Measurements from ENCODE around the gene COPZ2. TPM values are rescaled to one million over a fixed set of nuclear protein-coding genes. Genes with fewer than 3 reads are reported as not detected.

COPZ2 gene
- total RNA-seq, 1 experiment from 2014 or later: 1.2 TPM

GRCh38 chr17:48031966-48032365 lies 5.6 kb downstream of the COPZ2 start:
- Mint-ChIP-seq H3K27me3 (ENCODE audit: unreplicated experiment) (peaks cover 70% of the 10 kb centered on the region), H3K4me1 (ENCODE audit: low read depth, unreplicated experiment) (peaks cover 9% of the 10 kb centered on the region), H3K36me3 (ENCODE audit: insufficient read depth, unreplicated experiment) (peaks cover under 1% of the 10 kb centered on the region), H3K9me3 (ENCODE audit: low read depth, unreplicated experiment) (no peaks in the 10 kb centered on the region), H3K4me3 (ENCODE audit: low read depth, unreplicated experiment) (no peak overlapping the region), H3K27ac (ENCODE audit: unreplicated experiment) (no peak overlapping the region)
- DNase-seq: no peak
- no TSS peak for BruUV-seq (replicated peaks)
- CTCF ChIA-PET: interaction anchor here (0.7 to 1.4 kb wide), 3 partner anchors 56 to 96 kb away, joined by 3 to 4 read pairs (median 3); no protein-coding TSS in a partner anchor
- no peak for TF ChIP-seq CTCF (IDR thresholded peaks at IDR 0.05; ENCODE audit: unreplicated experiment)
- intact Hi-C loops (cut with micrococcal nuclease; ENCODE audit: unreplicated experiment): no loop called here

- peaks cover 7% of the 10 kb centered on the region for H3K36me3 Mint-ChIP-seq (ENCODE audit: insufficient read depth, unreplicated experiment)
- H3K27ac Mint-ChIP-seq (ENCODE audit: unreplicated experiment): no peak overlapping the region
- peaks cover 23% of the 10 kb centered on the region for H3K4me1 Mint-ChIP-seq (ENCODE audit: low read depth, unreplicated experiment)
- peaks cover 58% of the 10 kb centered on the region for H3K27me3 Mint-ChIP-seq (ENCODE audit: unreplicated experiment)
- no TSS peak for BruUV-seq (replicated peaks)
- no peak for DNase-seq
- CTCF ChIA-PET: interaction anchor here (1.0 kb wide), 1 partner anchor 60 kb away, joined by 3 read pairs; the partner anchor contains the start of gene CDK5RAP3
- H3K4me3 Mint-ChIP-seq (ENCODE audit: low read depth, unreplicated experiment): no peak overlapping the region
- TF ChIP-seq CTCF (IDR thresholded peaks at IDR 0.05; ENCODE audit: unreplicated experiment): no peak
- H3K9me3 Mint-ChIP-seq (ENCODE audit: low read depth, unreplicated experiment): no peaks in the 10 kb centered on the region
- intact Hi-C loops (cut with micrococcal nuclease; ENCODE audit: unreplicated experiment): no loop called here
Measured at GRCh38 chr17:48030531-48030930, 7.1 kb downstream of the COPZ2 start.

GRCh38 chr17:48028736-48029135 lies 8.9 kb downstream of the COPZ2 start:
- H3K4me1 Mint-ChIP-seq (ENCODE audit: low read depth, unreplicated experiment): peaks cover 38% of the 10 kb centered on the region
- H3K27ac Mint-ChIP-seq (ENCODE audit: unreplicated experiment): no peak overlapping the region
- CTCF ChIA-PET: no interaction called here
- no peak overlapping the region for H3K4me3 Mint-ChIP-seq (ENCODE audit: low read depth, unreplicated experiment)
- TF ChIP-seq CTCF (IDR thresholded peaks at IDR 0.05; ENCODE audit: unreplicated experiment): no peak
- no TSS peak for BruUV-seq (replicated peaks)
- DNase-seq: no peak
- H3K36me3 Mint-ChIP-seq (ENCODE audit: insufficient read depth, unreplicated experiment): peaks cover 24% of the 10 kb centered on the region
- intact Hi-C loops (cut with micrococcal nuclease; ENCODE audit: unreplicated experiment): loop anchor here (10.0 kb wide), 1 partner anchor 306 kb away; no protein-coding TSS in a partner anchor
- peaks cover 53% of the 10 kb centered on the region for H3K27me3 Mint-ChIP-seq (ENCODE audit: unreplicated experiment)
- no peaks in the 10 kb centered on the region for H3K9me3 Mint-ChIP-seq (ENCODE audit: low read depth, unreplicated experiment)

GRCh38 chr17:48027322-48027981 lies 10.1 kb downstream of the COPZ2 start:
- Mint-ChIP-seq H3K36me3 (ENCODE audit: insufficient read depth, unreplicated experiment) (peaks cover 37% of the 10 kb centered on the region), H3K4me3 (ENCODE audit: low read depth, unreplicated experiment) (no peak overlapping the region), H3K27me3 (ENCODE audit: unreplicated experiment) (peaks cover 40% of the 10 kb centered on the region), H3K9me3 (ENCODE audit: low read depth, unreplicated experiment) (no peaks in the 10 kb centered on the region), H3K4me1 (ENCODE audit: low read depth, unreplicated experiment) (peaks cover 49% of the 10 kb centered on the region), H3K27ac (ENCODE audit: unreplicated experiment) (no peak overlapping the region)
- TF ChIP-seq CTCF (IDR thresholded peaks at IDR 0.05; ENCODE audit: unreplicated experiment): no peak
- intact Hi-C loops (cut with micrococcal nuclease; ENCODE audit: unreplicated experiment): loop anchor here (10.0 kb wide), 1 partner anchor 307 kb away; no protein-coding TSS in a partner anchor
- DNase-seq: no peak
- no TSS peak for BruUV-seq (replicated peaks)
- CTCF ChIA-PET: interaction anchor here (0.8 to 2.8 kb wide), 12 partner anchors 9 to 196 kb away, joined by 3 to 30 read pairs (median 7); partner anchors contain the start of genes LRRC46, MRPL10 and NFE2L1

Data from Calu3 (cell line).